GM23338 (cell line): Measurements from ENCODE around the gene PEX11A. TPM values are rescaled to one million over a fixed set of nuclear protein-coding genes. Genes with fewer than 3 reads are reported as not detected.

Experiments used
- ATAC-seq: fragments of 200-7000 bp; cut with Tn5 transposase; 3 replicates; pipeline ENCODE4 v1.9.1; 2020
- DNase-seq: peaks from one replicate; pipeline ENCODE4 v3.0.0-alpha.2; 2015; ENCODE audit warnings: low spot score
- H2AFZ ChIP-seq: fragments of 200-600 bp; sonication (generic); 2 replicates; pipeline ENCODE4 v1.8.0; 2016; ENCODE audit warnings: antibody characterized with exemption, mild to moderate bottlenecking, moderate library complexity
- H3F3A ChIP-seq: fragments of 200-600 bp; sonication (generic); replicated peaks from 2 replicates; pipeline ENCODE4 v1.8.0; 2017; ENCODE audit warnings: antibody characterized with exemption, mixed run types, low read depth
- H3K27ac ChIP-seq: fragments of 200-600 bp; sonication (generic); 2 replicates; pipeline ENCODE4 v1.6.1; 2016; ENCODE audit warnings: low read depth
- H3K27me3 ChIP-seq: fragments of 200-600 bp; sonication (generic); 2 replicates; pipeline ENCODE4 v1.8.0; 2016; ENCODE audit warnings: mild to moderate bottlenecking, mixed run types, moderate library complexity; ENCODE audit not compliant: insufficient read depth
- H3K36me3 ChIP-seq: fragments of 200-600 bp; sonication (generic); 2 replicates; pipeline ENCODE4 v1.8.0; 2016; ENCODE audit warnings: mild to moderate bottlenecking; ENCODE audit not compliant: insufficient read depth
- H3K4me1 ChIP-seq: fragments of 200-600 bp; sonication (generic); 2 replicates; pipeline ENCODE4 v1.8.0; 2016; ENCODE audit warnings: mild to moderate bottlenecking, moderate library complexity; ENCODE audit not compliant: insufficient read depth
- H3K4me2 ChIP-seq: fragments of 200-600 bp; sonication (generic); 2 replicates; pipeline ENCODE4 v1.7.1; 2017; ENCODE audit warnings: mixed run types
- H3K4me3 ChIP-seq: fragments of 200-600 bp; sonication (generic); 2 replicates; pipeline ENCODE4 v1.6.1; 2016; ENCODE audit warnings: mixed run types
- H3K79me2 ChIP-seq: fragments of 200-600 bp; sonication (generic); replicated peaks from 2 replicates; pipeline ENCODE4 v1.8.0; 2017; ENCODE audit warnings: mild to moderate bottlenecking; ENCODE audit not compliant: insufficient read depth
- H3K9me2 ChIP-seq: fragments of 200-600 bp; sonication (generic); 2 replicates; pipeline ENCODE4 v1.8.0; 2017; ENCODE audit not compliant: insufficient read depth
- H4K20me1 ChIP-seq: fragments of 200-600 bp; sonication (generic); replicated peaks from 2 replicates; pipeline ENCODE4 v1.8.0; 2017; ENCODE audit warnings: mild to moderate bottlenecking; ENCODE audit not compliant: insufficient read depth
- H3K27ac Mint-ChIP-seq: 2 replicates; pipeline ENCODE4 v1.8.0; 2020; ENCODE audit warnings: inconsistent platforms, mild to moderate bottlenecking, moderate library complexity, mixed read lengths
- H3K27me3 Mint-ChIP-seq: 3 replicates; pipeline ENCODE4 v1.8.0; 2022; ENCODE audit warnings: low read depth, mild to moderate bottlenecking, moderate library complexity, mixed read lengths, inconsistent platforms; ENCODE audit not compliant: insufficient read depth, poor library complexity
- H3K36me3 Mint-ChIP-seq: 3 replicates; pipeline ENCODE4 v1.8.0; 2021; ENCODE audit warnings: low read depth, mild to moderate bottlenecking, inconsistent platforms, moderate library complexity, mixed read lengths
- H3K4me1 Mint-ChIP-seq: 3 replicates; pipeline ENCODE4 v1.8.0; 2020; ENCODE audit warnings: mild to moderate bottlenecking, inconsistent platforms, mixed read lengths
- H3K4me3 Mint-ChIP-seq: 3 replicates; pipeline ENCODE4 v1.8.0; 2021; ENCODE audit warnings: moderate library complexity, mild to moderate bottlenecking, inconsistent platforms, mixed read lengths
- H3K9me3 Mint-ChIP-seq: 3 replicates; pipeline ENCODE4 v1.8.0; 2020; ENCODE audit warnings: moderate library complexity, mild to moderate bottlenecking, inconsistent platforms, mixed read lengths
- CREB1 ChIP-seq: fragments of 250-450 bp; sonication (Bioruptor Pico); IDR thresholded peaks from 2 replicates; pipeline ENCODE4 v1.5.0; 2020; ENCODE audit warnings: low read depth, mild to moderate bottlenecking, moderate library complexity
- CTCF ChIP-seq, 2 experiments: fragments of 200-600 bp in 1 of 2; sonication (generic) in 1 of 2; conservative IDR thresholded peaks; 2 replicates each; pipeline versions ENCODE4 v1.5.1 to v1.6.1; 2016 to 2017; ENCODE audit warnings: antibody characterized with exemption in 2 of 2, low read depth in 2 of 2, mild to moderate bottlenecking in 2 of 2, moderate library complexity in 1 of 2
- EZH2 ChIP-seq: fragments of 200-600 bp; sonication (generic); IDR thresholded peaks from one replicate; pipeline ENCODE4 v1.8.0; 2017; ENCODE audit warnings: antibody characterized with exemption, mild to moderate bottlenecking, low read depth; ENCODE audit not compliant: unreplicated experiment
- EZH2phosphoT487 ChIP-seq: fragments of 200-600 bp; sonication (generic); IDR thresholded peaks from one replicate; pipeline ENCODE4 v1.8.1; 2018; ENCODE audit warnings: antibody characterized with exemption; ENCODE audit not compliant: unreplicated experiment
- JUNB ChIP-seq: IDR thresholded peaks from one replicate; pipeline ENCODE4 v1.6.1; 2016; ENCODE audit warnings: antibody characterized with exemption; ENCODE audit not compliant: unreplicated experiment
- NANOG ChIP-seq: IDR thresholded peaks from 2 replicates; pipeline ENCODE4 v1.6.1; 2016; ENCODE audit warnings: antibody characterized with exemption, borderline replicate concordance
- POLR2AphosphoS5 ChIP-seq: IDR thresholded peaks from 2 replicates; pipeline ENCODE4 v1.6.1; 2016; ENCODE audit warnings: antibody characterized with exemption, low read depth
- STAT1 ChIP-seq: IDR thresholded peaks from one replicate; pipeline ENCODE4 v1.6.1; 2016; ENCODE audit warnings: antibody characterized with exemption; ENCODE audit not compliant: unreplicated experiment
- ZNF114 ChIP-seq: fragments of 250-450 bp; sonication (Bioruptor Pico); IDR thresholded peaks from 2 replicates; pipeline ENCODE4 v1.5.0; 2020; ENCODE audit warnings: mild to moderate bottlenecking, moderate library complexity
- ZNF331 ChIP-seq: fragments of 250-450 bp; sonication (Bioruptor Pico); IDR thresholded peaks from 2 replicates; pipeline ENCODE4 v1.5.0; 2020; ENCODE audit warnings: low read depth, mild to moderate bottlenecking, moderate library complexity
- ZNF462 ChIP-seq: fragments of 250-450 bp; sonication (Bioruptor Pico); IDR thresholded peaks from 2 replicates; pipeline ENCODE4 v1.5.0; 2020; ENCODE audit warnings: mild to moderate bottlenecking, moderate library complexity
- polyA plus RNA-seq: library from polyadenylated mRNA; unstranded; fragments of >200 nt; fragmentation: Nextera tagmentation; extraction: Ambion mirVana; gene quantifications from 2 replicates; pipeline ENCODE4 v1.2.1, GENCODE V29; 2016
- total RNA-seq: library from RNA; depleted of rRNA; stranded (reverse); fragments of >200 nt; shearing (Covaris generic); gene quantifications from 2 replicates; pipeline ENCODE4 v1.2.3, GENCODE V29; 2014
- TF ChIP-seq, protein P1 (sequence below): IDR thresholded peaks from 2 replicates; pipeline ENCODE4 v1.6.1; 2016; ENCODE audit warnings: antibody characterized with exemption
- TF ChIP-seq, protein P2 (sequence below): IDR thresholded peaks from one replicate; pipeline ENCODE4 v1.6.1; 2018; ENCODE audit warnings: antibody characterized with exemption; ENCODE audit not compliant: unreplicated experiment

PEX11A gene
- total and polyA plus RNA-seq, 2 experiments from 2014 or later, result 2.1 to 4.8 TPM

DNA sequence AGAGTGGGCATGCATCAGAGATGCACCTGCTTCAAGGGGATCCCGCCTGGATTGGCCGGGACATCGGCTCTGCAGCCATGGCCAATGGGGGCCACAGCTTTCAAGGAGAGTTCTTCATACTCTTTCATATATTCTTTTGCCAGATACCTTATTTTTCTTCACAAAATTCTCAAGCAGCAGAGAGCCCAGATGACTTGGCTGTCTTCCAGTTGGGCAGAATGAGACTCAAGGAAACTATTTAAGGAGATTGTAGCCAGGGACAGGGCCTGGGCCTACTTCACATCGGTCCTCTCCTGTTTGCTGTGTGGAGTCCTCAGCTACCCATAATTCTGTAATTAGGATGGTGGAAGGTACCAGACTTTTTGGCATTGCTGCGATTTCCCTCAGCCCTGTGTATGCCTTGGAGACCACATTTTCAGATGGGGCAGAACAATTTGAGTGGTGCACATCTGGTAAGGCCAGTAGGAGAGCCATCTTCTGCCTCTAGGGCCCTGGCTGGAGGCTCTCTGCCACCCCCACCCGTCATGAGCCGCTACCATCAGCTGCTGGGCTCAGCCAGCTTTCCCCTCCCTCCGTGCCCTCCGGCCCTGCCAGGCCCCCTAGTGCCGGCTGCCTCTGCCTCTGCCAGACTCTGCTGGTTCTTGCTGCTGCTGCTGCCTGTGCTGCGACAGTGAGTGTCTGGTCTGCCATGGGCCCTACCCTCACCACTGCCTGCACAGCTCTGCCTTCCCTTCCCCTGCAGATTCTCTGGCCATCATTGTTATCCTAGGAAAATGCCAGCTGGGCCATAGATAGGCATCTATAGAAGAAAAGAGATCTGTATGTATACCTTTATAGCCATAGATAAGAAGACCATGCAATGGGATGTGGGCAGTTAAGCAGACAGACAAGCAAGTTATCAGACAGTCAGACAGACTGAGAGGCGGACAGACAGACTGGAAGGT, 18.1 kb downstream of the PEX11A start:
- Histone ChIP-seq H3K4me3 (no peak overlapping the region), H2AFZ (peak overlapping the region; percentile 72; the same call in 1 of the 2 replicates), H3K4me2 (0 out of 2 replicates have a peak overlapping the region, but pooled peaks have one; percentile 26), H4K20me1 (no peaks in the 10 kb centered on the region), H3K4me1 (no peaks in the 10 kb centered on the region), H3K9me2 (no peaks in the 10 kb centered on the region), H3K27ac (no peak overlapping the region), H3K27me3 (no peaks in the 10 kb centered on the region), H3K79me2 (no peaks in the 10 kb centered on the region), H3K36me3 (no peaks in the 10 kb centered on the region), H3F3A (no peaks in the 10 kb centered on the region)
- Mint-ChIP-seq H3K9me3 (no peaks in the 10 kb centered on the region), H3K27ac (no peak overlapping the region), H3K27me3 (peaks cover 10% of the 10 kb centered on the region), H3K36me3 (no peaks in the 10 kb centered on the region), H3K4me3 (no peak overlapping the region), H3K4me1 (peaks cover 10% of the 10 kb centered on the region; the same call in 2 of the 3 replicates)
- peak; percentile 13 for DNase-seq
- ATAC-seq, result peak; percentile 62
- TF ChIP-seq STAT1 (no peak), NANOG (no peak), CREB1 (CRISPR knock-in tag) (no peak), EZH2 (no peak), ZNF462 (CRISPR knock-in tag) (no peak), POLR2AphosphoS5 (no peak), JUNB (no peak), ZNF114 (CRISPR knock-in tag) (no peak), CTCF (conservative IDR thresholded peaks at IDR 0.05; ENCODE audit: low read depth in 2 of 2) (no peak), ZNF331 (no peak), EZH2phosphoT487 (no peak)
- TF ChIP-seq, protein P1, sequence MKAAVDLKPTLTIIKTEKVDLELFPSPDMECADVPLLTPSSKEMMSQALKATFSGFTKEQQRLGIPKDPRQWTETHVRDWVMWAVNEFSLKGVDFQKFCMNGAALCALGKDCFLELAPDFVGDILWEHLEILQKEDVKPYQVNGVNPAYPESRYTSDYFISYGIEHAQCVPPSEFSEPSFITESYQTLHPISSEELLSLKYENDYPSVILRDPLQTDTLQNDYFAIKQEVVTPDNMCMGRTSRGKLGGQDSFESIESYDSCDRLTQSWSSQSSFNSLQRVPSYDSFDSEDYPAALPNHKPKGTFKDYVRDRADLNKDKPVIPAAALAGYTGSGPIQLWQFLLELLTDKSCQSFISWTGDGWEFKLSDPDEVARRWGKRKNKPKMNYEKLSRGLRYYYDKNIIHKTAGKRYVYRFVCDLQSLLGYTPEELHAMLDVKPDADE, result no peak
- TF ChIP-seq, protein P2, sequence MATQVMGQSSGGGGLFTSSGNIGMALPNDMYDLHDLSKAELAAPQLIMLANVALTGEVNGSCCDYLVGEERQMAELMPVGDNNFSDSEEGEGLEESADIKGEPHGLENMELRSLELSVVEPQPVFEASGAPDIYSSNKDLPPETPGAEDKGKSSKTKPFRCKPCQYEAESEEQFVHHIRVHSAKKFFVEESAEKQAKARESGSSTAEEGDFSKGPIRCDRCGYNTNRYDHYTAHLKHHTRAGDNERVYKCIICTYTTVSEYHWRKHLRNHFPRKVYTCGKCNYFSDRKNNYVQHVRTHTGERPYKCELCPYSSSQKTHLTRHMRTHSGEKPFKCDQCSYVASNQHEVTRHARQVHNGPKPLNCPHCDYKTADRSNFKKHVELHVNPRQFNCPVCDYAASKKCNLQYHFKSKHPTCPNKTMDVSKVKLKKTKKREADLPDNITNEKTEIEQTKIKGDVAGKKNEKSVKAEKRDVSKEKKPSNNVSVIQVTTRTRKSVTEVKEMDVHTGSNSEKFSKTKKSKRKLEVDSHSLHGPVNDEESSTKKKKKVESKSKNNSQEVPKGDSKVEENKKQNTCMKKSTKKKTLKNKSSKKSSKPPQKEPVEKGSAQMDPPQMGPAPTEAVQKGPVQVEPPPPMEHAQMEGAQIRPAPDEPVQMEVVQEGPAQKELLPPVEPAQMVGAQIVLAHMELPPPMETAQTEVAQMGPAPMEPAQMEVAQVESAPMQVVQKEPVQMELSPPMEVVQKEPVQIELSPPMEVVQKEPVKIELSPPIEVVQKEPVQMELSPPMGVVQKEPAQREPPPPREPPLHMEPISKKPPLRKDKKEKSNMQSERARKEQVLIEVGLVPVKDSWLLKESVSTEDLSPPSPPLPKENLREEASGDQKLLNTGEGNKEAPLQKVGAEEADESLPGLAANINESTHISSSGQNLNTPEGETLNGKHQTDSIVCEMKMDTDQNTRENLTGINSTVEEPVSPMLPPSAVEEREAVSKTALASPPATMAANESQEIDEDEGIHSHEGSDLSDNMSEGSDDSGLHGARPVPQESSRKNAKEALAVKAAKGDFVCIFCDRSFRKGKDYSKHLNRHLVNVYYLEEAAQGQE, result no peak
